Stimulated activated CD4-positive, alpha-beta T cell treated with anti-CD3 and anti-CD28 coated beads, Interleukin-15, amount 100 ng/mL, for 48 hours (primary cell): ENCODE results near the gene HOXB9.
A peak's percentile ranks its signal among the peaks of the same experiment; 100 is the strongest.

Experiments used
- DNase-seq, 2 donors: peaks; one replicate each; pipeline ENCODE4 v3.0.0-alpha.2; 2020; ENCODE audit warnings: low read depth in 2 of 2

The HOXB9 gene

DNA sequence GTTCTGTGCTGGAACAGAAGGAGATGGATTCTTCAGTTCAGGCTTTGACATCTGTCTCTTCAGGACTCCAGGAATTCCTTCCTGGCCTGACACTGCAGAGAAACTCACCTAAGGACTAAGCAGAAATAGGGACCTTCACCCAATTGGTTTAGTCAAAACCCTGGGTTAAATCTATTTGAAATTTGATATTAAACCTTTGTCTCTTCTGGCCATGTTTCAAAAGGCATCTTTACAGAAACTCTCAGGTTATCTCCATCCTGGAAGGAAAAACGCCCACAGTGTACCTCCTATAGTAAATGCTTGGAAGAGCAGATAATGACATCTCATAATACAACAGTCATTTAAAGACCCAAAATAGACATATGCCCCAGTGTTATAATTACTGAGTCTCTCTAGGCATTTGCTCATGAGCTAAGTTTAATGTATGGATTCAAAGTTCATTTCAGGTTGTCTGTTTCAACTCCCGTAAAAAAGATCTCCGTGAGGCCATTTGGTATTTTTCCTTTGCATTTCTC is 42.4 kb downstream of the HOXB9 start:
- DNase-seq = no peak

DNA sequence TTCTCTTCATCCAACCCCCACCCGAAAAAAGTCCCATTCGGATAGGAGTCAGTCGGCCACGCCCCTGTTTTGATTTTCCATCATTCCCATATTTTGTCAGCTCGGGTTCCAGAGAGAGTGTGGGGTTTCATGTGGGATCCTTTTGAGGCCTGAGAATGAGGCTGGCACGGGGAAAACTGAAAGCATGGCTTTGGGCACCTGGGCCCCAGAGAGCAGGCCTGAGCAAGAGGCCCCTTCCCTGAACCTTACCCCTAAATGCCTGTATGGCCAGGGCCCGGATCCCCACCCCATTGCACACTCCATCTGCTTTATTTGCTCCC is 43.4 kb downstream of the HOXB9 start:
- no peak for DNase-seq

DNA sequence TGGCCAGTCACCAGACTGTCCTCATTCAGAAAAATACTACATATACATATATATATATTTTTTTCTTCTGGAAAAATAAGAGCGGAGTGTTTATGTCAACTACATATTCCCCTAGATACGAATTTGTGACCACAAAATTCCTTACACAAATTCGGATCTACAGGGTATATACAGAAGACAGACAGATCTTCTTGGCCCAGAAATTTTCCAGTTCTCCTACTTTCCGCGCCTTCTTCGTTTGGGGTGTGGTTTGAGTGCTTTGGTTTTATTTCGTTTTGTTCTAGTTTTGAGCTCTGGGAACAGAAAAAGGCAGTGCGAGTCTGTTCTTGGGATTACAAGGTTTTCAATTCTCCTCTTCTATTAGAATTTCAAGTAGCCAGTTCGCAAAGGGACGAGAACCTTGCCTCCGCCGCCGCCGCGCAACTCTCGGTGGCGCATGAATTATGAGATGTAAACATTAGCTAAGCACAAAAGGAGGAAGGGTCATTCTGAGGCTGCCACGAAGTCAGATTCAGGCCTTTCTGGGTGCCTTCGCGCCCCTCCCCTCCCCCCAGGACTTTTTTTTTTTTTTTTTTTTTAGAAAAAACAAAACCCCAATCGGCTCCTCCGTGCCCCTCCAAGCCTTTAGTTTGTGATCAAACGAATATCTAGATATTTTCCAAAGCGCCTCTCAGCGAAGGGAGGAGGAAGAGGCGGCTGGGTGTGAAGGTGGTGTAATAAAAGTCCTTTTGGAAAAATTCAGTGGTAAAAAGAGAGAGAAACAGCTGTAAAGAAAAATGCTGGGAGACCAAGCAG is 46.2 kb downstream of the HOXB9 start:
- no peak for DNase-seq

DNA sequence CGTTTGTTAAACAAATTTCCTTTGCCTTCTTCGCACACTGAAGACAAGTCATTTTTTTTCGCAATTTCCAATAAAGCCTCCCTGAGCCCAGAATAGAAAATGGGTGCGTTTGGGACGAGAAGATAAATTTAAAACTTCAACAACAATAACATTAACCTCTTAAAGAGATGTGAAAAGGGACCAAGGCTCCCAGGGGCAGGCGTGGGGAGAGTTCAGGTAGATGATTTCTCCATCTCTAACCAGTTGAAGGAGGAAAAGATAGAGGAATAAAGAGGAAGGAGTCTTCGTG is 46.7 kb downstream of the HOXB9 start:
- no peak for DNase-seq

DNA sequence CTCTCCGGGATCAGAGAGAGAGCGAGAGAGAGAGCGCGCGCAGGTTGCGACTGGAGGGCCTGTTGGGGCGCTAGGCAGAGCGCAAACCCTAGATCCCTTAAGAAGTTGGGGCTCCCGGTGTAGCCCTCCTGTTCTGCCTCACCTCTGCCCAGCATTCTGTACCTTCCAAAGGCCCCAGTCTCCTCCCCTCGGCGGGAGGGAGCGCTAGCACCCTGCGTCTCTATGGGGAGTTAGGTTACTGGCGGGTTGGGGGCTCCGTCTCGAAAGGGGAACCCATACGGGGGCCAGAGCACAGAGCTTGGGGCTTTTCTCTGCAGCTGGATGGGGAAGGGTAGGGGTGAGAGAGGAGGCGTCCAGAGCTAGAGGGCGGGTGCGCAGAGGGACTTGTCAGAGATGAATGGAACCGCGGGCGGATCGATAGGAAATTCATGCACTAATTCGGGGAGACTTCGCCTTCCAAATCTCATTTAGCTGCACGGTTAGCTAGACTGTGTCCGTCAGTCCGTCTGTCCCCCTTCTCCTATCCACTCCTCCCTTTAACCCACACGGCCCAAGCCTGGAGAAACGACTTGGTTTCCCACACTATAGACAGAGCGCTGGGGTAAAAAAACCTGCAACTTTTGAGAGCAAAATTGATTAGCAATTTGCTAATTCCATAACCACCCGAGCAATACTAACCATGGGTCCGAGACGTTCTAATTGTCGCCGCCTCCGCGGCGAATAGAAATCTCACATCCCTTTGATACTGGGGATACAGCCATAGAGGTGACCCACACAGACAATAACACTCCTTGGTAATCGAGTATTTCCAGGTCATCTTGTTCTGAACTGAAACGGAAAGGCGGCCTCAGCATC is 47.3 kb downstream of the HOXB9 start:
- no peak for DNase-seq

DNA sequence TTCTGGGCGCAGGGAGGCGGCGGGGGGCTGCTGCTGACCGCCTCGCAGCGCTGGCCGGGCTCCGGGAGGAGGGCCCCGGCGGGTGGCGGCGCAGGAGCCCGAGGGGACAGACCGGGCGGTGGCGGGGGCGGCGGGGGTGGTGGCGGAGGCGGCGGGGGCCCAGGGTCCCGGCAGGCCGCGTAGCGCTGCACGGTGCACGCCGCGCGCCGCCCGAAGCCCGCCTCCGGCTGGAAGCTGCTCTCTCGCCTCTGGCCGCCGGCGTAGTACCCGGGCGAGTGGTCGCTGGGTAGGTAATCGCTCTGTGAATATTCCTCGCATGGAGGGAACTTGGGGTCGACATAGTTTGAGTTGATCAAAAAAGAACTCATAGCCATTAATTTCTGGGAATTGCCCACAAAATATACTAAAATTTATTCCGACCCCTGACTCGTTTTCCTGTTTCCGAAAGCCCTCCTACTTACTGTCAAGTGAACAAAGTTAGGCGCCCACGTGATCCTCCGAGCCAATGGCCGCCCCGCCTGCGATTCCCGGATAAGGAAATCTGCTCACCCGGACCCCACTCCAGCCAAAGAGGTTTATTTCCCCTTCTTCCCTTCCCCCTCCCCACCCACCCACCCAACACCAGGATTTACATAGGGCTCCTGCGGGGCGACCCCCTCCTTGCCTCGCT is 48.1 kb downstream of the HOXB9 start, which contains the start of gene HOXB4:
TSS of gene HOXB4 (minus strand) at position 405 of the 670 bp plus-strand sequence. CDS start at position 374, 31 bp downstream.
- peak in 1 of 2 donors; percentile 43 for DNase-seq

DNA sequence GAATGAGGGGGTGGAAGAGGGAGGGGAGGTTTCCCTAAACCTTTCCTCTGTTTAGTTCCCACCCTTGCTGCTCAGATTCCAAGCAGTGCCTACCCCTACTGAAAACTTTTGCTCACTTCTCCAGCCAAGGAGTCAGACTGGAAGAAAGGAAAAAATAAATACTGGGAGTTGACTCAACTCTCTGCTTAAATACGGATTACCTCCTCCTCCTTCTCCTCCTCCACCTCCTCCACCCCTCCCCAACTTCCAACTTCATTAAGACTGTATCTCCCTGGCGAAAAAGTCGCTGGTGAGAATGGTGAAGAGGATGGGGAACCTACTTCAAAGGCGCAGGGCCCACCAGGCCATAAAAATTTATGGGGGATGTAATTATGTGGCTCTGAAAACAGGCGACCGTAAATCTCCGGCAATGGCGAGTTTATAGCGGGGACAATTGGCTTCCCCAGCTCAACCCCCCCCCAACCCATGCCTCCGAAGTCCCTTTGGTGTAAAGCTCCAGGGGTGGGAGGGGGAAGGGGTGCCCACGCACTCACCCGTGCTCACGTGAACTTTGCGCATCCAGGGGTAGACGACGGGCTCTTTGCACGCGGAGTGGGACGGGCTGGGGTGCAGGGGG is 48.7 kb downstream of the HOXB9 start:
- no peak for DNase-seq

DNA sequence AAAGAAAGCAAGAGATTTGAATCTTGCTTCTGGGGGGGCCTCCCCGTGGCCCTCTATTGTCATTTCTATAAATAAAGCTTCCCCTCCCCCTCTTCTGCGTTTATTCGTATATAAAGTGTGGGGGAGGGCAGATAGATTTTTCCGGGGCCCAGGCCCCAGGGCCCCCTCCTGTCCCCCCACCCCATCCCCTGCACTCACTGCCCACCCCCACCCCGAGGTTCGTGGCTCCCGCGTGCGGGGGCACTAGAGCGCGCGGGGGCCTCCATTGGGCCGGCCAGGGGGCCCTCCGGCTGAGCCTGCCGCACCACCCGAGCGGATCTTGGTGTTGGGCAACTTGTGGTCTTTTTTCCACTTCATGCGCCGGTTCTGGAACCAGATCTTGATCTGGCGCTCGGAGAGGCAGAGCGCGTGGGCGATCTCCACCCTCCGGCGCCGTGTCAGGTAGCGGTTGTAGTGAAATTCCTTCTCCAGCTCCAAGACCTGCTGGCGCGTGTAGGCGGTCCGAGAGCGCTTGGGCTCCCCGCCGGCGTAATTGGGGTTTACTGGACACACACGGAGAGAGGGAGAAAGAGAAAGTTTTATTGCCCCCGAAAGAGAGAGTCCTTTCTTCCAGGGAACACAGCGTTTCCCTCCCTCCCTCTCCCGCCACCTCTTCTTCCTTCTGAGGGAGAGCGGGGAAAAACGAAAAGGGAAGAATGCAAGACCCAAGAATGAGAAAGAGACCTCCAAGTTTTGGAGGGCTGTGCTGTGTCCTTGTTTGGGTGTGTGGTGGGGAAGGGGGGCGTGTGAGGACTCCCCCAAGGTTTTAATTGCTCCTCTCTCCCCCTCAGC is 49.5 kb downstream of the HOXB9 start:
- DNase-seq = no peak

DNA sequence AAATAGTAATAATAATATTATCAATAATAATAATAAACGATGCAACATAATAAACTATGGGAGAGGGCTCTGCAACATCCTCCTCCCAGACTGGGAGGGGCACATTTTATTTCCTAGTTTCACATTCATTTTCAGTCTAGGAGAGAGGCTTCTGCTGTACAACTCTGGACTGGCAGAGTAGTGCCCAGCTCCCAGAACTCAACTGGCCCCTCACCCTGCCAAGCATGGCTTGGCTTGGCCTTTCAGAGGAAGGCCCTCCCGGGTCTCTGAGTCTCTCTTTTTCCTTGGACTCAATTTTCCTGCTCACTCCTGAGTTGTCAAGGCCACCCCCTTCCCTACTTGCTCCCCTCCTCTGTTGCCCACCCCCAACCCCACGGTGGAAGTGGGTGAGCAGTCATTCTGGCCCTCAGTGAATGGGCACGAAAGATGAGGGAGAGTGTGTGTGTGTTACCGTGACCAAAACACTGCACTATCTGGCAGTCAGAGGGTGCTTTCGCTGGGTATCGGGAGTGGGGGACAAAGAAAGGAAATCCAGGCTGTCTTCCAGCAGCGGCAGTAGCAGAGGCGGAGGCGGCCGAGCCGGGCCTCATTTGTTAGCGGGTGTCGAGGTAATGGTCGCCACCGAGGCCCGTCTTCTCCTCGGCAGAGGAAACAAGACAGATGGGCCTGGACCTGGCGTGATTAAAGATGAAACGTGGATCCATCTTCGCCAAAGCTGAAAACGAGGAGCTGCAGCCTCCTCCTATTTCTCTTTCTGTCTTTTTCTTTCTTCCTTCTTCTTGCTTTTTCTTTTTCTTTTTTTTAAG is 50.3 kb downstream of the HOXB9 start:
- DNase-seq = no peak

DNA sequence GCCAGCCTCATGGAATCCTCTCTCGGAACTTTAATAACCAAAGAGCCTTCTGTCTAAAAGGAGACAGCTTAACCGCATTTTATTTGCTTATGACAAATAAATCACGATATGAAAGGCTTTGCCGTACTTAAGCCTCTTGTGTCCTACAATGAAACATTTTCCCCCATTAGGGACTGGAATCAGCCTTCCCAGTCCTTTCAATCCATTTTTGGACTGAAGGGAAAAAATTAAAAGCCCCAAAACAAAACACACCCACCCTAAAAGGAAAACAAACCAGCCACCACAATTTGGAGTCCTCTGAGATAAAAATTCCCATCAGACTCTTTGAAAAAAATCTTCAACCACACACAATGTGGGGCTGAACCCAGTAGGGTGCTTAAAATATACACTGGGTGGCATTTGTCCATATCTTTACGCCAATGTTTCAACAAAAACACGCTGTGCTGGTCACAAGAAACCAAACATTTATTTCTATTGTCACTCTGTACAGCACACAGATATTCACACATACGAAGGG is 51.0 kb downstream of the HOXB9 start:
- DNase-seq = no peak

DNA sequence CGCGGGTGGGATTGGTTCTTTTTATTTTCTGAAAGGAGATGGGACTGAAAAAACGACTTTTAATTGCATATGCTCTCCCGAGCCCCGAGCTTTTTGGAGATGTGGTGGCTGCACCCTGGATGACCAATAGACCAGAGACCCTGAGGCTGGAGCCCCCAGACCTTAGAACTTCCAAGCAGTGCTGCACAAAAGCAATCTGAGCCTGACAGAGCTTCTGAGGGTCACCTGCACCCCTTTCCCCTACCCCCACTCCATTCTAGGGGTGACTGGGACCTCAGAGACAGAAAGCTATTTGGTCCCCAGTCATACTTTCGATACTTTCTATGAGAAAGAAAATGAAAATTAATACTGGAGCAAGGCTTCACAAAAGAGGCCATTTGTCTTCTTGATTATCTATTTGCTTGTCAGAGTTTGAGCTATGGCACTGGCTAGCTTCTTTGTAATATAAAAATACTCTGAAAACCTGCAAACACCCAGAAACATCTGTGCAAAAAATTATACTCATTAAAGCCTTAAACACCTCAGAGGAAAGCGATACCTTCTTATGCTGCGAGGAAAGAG is 51.6 kb downstream of the HOXB9 start:
- DNase-seq = no peak

DNA sequence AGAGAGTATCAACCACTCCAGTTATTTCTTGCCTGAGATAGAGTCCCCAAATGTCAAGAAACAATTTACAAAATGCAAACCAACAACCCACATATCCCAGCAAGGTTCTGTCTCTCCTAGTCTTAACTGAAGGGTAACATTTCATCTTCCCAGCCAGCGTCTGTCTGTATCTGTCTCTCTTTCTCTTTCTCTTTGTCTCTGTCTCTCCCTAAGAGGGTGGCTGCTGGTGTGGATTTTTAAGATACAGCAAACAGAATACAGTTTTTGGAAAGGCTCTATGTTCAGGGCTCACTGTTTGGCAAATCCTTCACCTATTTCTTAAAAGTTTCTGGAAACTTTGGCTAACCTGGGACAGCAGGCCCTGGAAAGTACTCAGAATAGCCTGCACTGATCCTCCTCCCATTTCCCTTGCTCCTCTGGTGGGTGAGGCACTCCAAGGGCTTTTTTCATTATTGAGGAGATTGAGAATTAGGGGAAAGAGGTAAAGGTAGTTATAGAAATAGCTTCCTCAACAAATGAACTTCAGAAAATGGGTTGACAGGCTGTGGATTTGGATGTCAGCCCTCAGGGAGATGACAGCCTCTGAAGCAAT is 54.2 kb downstream of the HOXB9 start:
- DNase-seq = no peak
